Activated T-cell treated with anti-CD3 and anti-CD28 coated beads, Interleukin-2, amount 50 U/mL, for 4 hours (primary cell): ENCODE data around the gene OR5B2. TPM values are rescaled to one million over a fixed set of nuclear protein-coding genes. Genes with fewer than 3 reads are reported as not detected.

ENCODE experiments used
- ATAC-seq, 2 donors: fragments of 200-7000 bp; cut with Tn5 transposase; one replicate each; pipeline ENCODE4 v1.10.0; 2021
- DNase-seq: peaks from one replicate; pipeline ENCODE4 v3.0.0-alpha.2; 2020
- H3K27me3 Mint-ChIP-seq: one replicate; pipeline ENCODE4 v1.8.0; 2021; ENCODE audit warnings: low read depth, mixed read lengths
- H3K36me3 Mint-ChIP-seq: one replicate; pipeline ENCODE4 v1.8.0; 2022; ENCODE audit warnings: mixed read lengths; ENCODE audit not compliant: insufficient read depth
- H3K4me1 Mint-ChIP-seq: one replicate; pipeline ENCODE4 v1.8.0; 2021; ENCODE audit warnings: low read depth, mixed read lengths
- H3K4me3 Mint-ChIP-seq: one replicate; pipeline ENCODE4 v1.8.0; 2021; ENCODE audit warnings: mild to moderate bottlenecking, moderate library complexity, mixed read lengths
- H3K9me3 Mint-ChIP-seq: one replicate; pipeline ENCODE4 v1.8.0; 2021; ENCODE audit warnings: mixed read lengths
- total RNA-seq, 3 donors: library from RNA; stranded (reverse); gene quantifications; one replicate each; pipeline ENCODE4 v1.2.1, GENCODE V29; 2021

OR5B2 gene
- total RNA-seq, 3 donors from 2014 or later = not detected

DNA sequence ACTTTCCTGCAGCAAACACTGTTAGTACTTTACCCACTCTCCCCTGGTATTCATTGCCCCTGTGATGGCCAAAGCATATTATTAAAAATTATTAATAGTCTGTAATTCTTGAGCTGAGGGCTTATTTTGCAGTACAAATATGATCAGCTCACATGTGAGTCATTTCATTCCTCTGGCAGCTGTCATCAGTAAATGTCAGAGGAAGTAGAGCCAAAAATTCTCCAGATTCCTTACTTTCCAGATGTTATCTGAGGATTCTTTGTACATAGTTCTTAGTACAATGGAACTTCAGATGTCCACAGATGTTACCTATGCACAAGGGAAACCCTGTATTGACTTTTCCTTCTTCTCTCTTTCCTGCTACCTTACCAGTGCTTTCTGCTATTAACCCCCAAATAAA is 33.7 kb downstream of the OR5B2 start:
- DNase-seq = no peak

DNA sequence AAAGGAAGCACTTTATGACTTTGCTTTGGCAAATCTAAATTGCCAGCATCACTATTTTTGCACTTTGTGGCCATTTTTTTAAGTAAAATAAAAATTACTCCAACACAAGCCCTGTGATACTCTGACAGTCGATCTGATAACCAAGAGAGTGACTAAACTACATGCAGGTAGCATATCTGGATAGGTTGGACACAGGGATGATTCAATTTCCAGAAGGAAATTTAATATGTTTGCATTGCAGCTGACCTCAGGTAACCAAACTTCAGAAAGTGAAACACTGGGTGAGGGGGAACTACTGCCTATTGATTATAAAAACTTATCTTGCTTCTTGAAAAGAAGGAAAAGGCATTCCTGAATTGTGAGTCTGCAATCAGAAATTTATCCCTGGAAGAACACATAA is 35.2 kb downstream of the OR5B2 start:
- no peak for ATAC-seq
- Mint-ChIP-seq H3K27me3 (no peaks in the 10 kb centered on the region), H3K4me1 (no peaks in the 10 kb centered on the region), H3K4me3 (no peak overlapping the region), H3K36me3 (no peaks in the 10 kb centered on the region), H3K9me3 (peaks cover 4% of the 10 kb centered on the region)
- DNase-seq = no peak

More for the DNA sequence above, 33.7 kb downstream of the OR5B2 start:
- ATAC-seq = no peak
- Mint-ChIP-seq H3K4me1 (no peaks in the 10 kb centered on the region), H3K36me3 (no peaks in the 10 kb centered on the region), H3K9me3 (peaks cover 4% of the 10 kb centered on the region), H3K4me3 (no peak overlapping the region), H3K27me3 (no peaks in the 10 kb centered on the region)

DNA sequence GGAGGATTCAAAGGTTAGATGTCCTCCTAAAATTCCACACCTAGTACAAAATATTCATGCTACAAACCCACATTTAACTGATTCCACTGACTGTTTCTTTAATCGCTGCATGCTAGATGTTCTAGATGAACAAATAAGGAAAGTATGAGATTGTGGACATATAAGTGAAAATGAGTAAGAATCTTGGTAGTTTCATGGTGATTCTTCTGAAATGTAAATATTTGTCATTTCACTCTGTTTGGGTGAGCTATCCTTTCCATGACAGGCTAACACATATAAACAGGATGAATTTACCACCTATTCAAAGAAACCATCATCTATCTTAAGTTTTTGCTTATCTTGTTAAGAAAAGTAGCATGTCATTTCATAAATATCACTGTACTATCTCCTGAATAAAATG is 36.0 kb downstream of the OR5B2 start:
- Mint-ChIP-seq H3K36me3 (no peaks in the 10 kb centered on the region), H3K4me1 (no peaks in the 10 kb centered on the region), H3K4me3 (no peak overlapping the region), H3K27me3 (no peaks in the 10 kb centered on the region), H3K9me3 (peaks cover 4% of the 10 kb centered on the region)
- ATAC-seq = peak in 1 of 2 donors; percentile 61
- DNase-seq = no peak

DNA sequence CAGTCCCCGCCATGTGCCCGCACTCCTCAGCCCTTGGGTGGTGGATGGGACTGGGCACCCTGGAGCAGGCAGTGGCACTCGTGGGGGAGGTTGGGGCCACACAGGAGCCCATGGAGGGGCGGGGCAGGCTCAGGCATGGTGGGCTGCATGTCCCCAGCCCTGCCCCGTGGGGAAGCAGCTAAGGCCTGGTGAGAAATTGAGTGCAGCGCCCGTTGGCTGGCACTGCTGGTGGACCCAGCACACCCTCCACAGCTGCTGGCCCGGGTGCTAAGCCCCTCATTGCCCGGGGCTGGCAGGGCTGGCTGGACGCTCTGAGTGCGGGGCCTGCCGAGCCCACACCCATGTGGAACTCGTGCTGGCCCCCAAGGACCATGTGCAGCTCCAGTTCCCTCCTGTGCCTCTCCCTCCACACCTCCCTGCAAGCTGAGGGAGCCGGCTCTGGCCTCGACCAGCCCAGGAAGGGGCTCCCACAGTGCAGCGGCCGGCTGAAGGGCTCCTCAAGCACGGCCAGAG is 37.3 kb downstream of the OR5B2 start:
- ATAC-seq (no peak), DNase-seq (no peak)
- H3K9me3 Mint-ChIP-seq = peaks cover 4% of the 10 kb centered on the region
- no peak overlapping the region for H3K4me3 Mint-ChIP-seq
- no peaks in the 10 kb centered on the region for H3K4me1 Mint-ChIP-seq
- H3K27me3 Mint-ChIP-seq = no peaks in the 10 kb centered on the region
- H3K36me3 Mint-ChIP-seq = no peaks in the 10 kb centered on the region

Other genes starting within 250 kb of the OR5B2 start
- gene OR9Q2, start 239.1 kb downstream of the OR5B2 start, total RNA-seq = not detected
- gene OR1S2, start 224.0 kb downstream of the OR5B2 start, total RNA-seq = not detected
- not detected for gene OR1S1, start 215.4 kb downstream of the OR5B2 start, total RNA-seq
- not detected for gene OR10Q1, start 199.2 kb downstream of the OR5B2 start, total RNA-seq
- gene OR10W1, start 159.9 kb downstream of the OR5B2 start, total RNA-seq = not detected
- gene OR5B17, start 69.1 kb downstream of the OR5B2 start, total RNA-seq = not detected
- gene OR5B3, start 21.2 kb downstream of the OR5B2 start, total RNA-seq = not detected
- gene OR5B12, start 14.1 kb upstream of the OR5B2 start, total RNA-seq = not detected
- gene OR5B21, start 80.0 kb upstream of the OR5B2 start, total RNA-seq = not detected
- 100 to 1,000 TPM; 102 to 116 (median 115) TPM for gene LPXN, start 147.7 kb upstream of the OR5B2 start, total RNA-seq
- gene ZFP91, start 150.9 kb upstream of the OR5B2 start, total RNA-seq = 10 to 100 TPM; 54.8 to 60.4 (median 54.9) TPM
- 1 to 10 TPM; 3.5 to 4.3 (median 3.6) TPM for gene CNTF, start 194.5 kb upstream of the OR5B2 start, total RNA-seq